Stimulated activated CD8-positive, alpha-beta memory T cell treated with anti-CD3 and anti-CD28 coated beads, Interleukin-2, amount 100 ng/mL, for 48 hours (primary cell): Measurements from ENCODE around the gene ACSL6.

Experiments used
- DNase-seq, 2 donors: peaks; one replicate each; pipeline ENCODE4 v3.0.0-alpha.2; 2020; ENCODE audit warnings: low read depth in 2 of 2

ACSL6 gene

GRCh38 chr5:132016721-132017250 lies 5.3 kb upstream of the ACSL6 start:
- no peak for DNase-seq

GRCh38 chr5:132013711-132014110 lies 2.3 kb upstream of the ACSL6 start:
- DNase-seq: no peak

- DNase-seq: no peak
Measured at GRCh38 chr5:132013006-132013689, 1.7 kb upstream of the ACSL6 start.

- peak in 1 of 2 donors; percentile 32 for DNase-seq
Measured at GRCh38 chr5:132012371-132013005, 1.0 kb upstream of the ACSL6 start.

GRCh38 chr5:132010989-132011621 lies 353 bp downstream of the ACSL6 start:
- no peak for DNase-seq

- no peak for DNase-seq
Measured at GRCh38 chr5:132010645-132010988, 841 bp downstream of the ACSL6 start.

- DNase-seq: no peak
Measured at GRCh38 chr5:132009706-132010405, 1.6 kb downstream of the ACSL6 start.

GRCh38 chr5:132008961-132009680 lies 2.3 kb downstream of the ACSL6 start:
- DNase-seq: no peak

GRCh38 chr5:132008163-132008473 lies 3.3 kb downstream of the ACSL6 start:
- no peak for DNase-seq

- peak; percentile 64 to 74 for DNase-seq
Measured at GRCh38 chr5:132007399-132008162, 3.9 kb downstream of the ACSL6 start.

- no peak for DNase-seq
Measured at GRCh38 chr5:132006331-132007120, 4.9 kb downstream of the ACSL6 start.

GRCh38 chr5:132005591-132005990 lies 5.9 kb downstream of the ACSL6 start:
- DNase-seq: no peak

- DNase-seq: no peak
Measured at GRCh38 chr5:132003982-132004381, 7.5 kb downstream of the ACSL6 start.

- DNase-seq: no peak
Measured at GRCh38 chr5:132003170-132003744, 8.2 kb downstream of the ACSL6 start.

GRCh38 chr5:132002757-132003156 lies 8.7 kb downstream of the ACSL6 start:
- no peak for DNase-seq

GRCh38 chr5:132001647-132002561 lies 9.6 kb downstream of the ACSL6 start:
- no peak for DNase-seq

GRCh38 chr5:132000677-132001453 lies 10.6 kb downstream of the ACSL6 start:
- no peak for DNase-seq

- DNase-seq: no peak
Measured at GRCh38 chr5:132000241-132000490, 11.3 kb downstream of the ACSL6 start.
